Psoas muscle (tissue), 8 donors: ENCODE results near the gene POGK. TPM values are rescaled to one million over a fixed set of nuclear protein-coding genes. Genes with fewer than 3 reads are reported as not detected.
A peak's percentile ranks its signal among the peaks of the same experiment; 100 is the strongest.
"Not testable (repeated sequence)": the region's sequence is repeated elsewhere in the genome, so short reads cannot be mapped to it uniquely, and the experiment has no call there.

Experiments
- ATAC-seq, 4 donors: fragments of 200-7000 bp; cut with Tn5 transposase; one replicate each; pipeline ENCODE4 v1.9.1; 2020; ENCODE audit warnings: moderate library complexity in 3 of 4, mild to moderate bottlenecking in 2 of 4
- DNase-seq, 2 donors: peaks; one replicate each; pipeline ENCODE4 v3.0.0-alpha.2; 2020
- H3K27ac ChIP-seq: fragments of 200-600 bp; one replicate; pipeline ENCODE4 v1.8.0; 2022
- H3K27me3 ChIP-seq, 3 donors: fragments of 200-600 bp in 1 of 3; one replicate each; pipeline versions ENCODE4 v1.6.1 to v1.8.0; 2013 to 2022; ENCODE audit warnings: low read length in 2 of 3, mild to moderate bottlenecking in 2 of 3, moderate library complexity in 1 of 3; ENCODE audit not compliant: insufficient read depth in 3 of 3
- H3K36me3 ChIP-seq, 2 donors: fragments of 200-600 bp in 1 of 2; one replicate each; pipeline versions ENCODE4 v1.6.1 to v1.8.0; 2013 to 2022; ENCODE audit warnings: low read depth in 1 of 2, mild to moderate bottlenecking in 1 of 2, moderate library complexity in 1 of 2; ENCODE audit not compliant: insufficient read depth in 1 of 2
- H3K4me1 ChIP-seq: fragments of 200-600 bp; one replicate; pipeline ENCODE4 v1.8.0; 2022
- H3K4me3 ChIP-seq: fragments of 200-600 bp; one replicate; pipeline ENCODE4 v1.8.0; 2022; ENCODE audit warnings: mild to moderate bottlenecking
- H3K9me3 ChIP-seq: fragments of 200-600 bp; one replicate; pipeline ENCODE4 v1.8.0; 2022
- CTCF ChIP-seq: fragments of 200-600 bp; IDR thresholded peaks from one replicate; pipeline ENCODE4 v1.8.0; 2022; ENCODE audit warnings: antibody characterized with exemption
- WGBS, 3 donors: extraction: QIAGEN DNeasy Blood & Tissue Kit; methylation state at CpG; one replicate each; pipeline versions ENCODE4 v1.1.6 to v1.1.7; 2013; 5-methylcytosine and 5-hydroxymethylcytosine counted together
- intact Hi-C, 2 donors: fragments of 100-400 bp; cut with DNase I; formaldehyde crosslinking; loops; one replicate each; pipeline versions ENCODE4 v1.11.0 to v1.14.2; 2022
- polyA plus RNA-seq, 3 donors: library from polyadenylated mRNA; stranded (reverse); fragments of 200-250 nt; gene quantifications; one replicate each; pipeline ENCODE4 v1.2.3, GENCODE V29; 2013
- total RNA-seq, 4 donors: library from RNA; stranded (reverse); fragmentation: NEBNext Ultra II Directional in 2 of 4; extraction: Animal tissue kit (Norgen Biotek cat#: 25700) in 2 of 4; gene quantifications; one replicate each; pipeline versions ENCODE4 v1.2.1 to v1.2.4, GENCODE V29; 2021 to 2023
- donor health status: healthy with polysubstance abuse.
- donor health status: DM: no; HTN: no; CAD: no; lungs with moderate emphysema.
- donor health status: Bipolar disorder and iron deficiency.
- donor health status: healthy.
- donor health status: DM: yes; HTN: yes; CAD: no.
- donor health status: DM: no; HTN: no; CAD: no.
- donor health status: DM: no; HTN: no; CAD: no.
- donor health status: DM: yes; HTN: yes; CAD: no.

POGK gene
- total and polyA plus RNA-seq, 7 donors, result 3.4 to 15.6 (median 9.1) TPM

- Histone ChIP-seq H3K36me3 (peaks cover 0 to 2% of the 10 kb centered on the region in 2 donors), H3K9me3 (no peaks in the 10 kb centered on the region), H3K4me1 (peaks cover 16% of the 10 kb centered on the region), H3K27me3 (no peaks in the 10 kb centered on the region), H3K27ac (no peak overlapping the region), H3K4me3 (no peak overlapping the region)
- intact Hi-C loops, result loop anchor here in 1 of 2 donors (2.0 kb wide), 1 partner anchor 30 kb away; no protein-coding TSS in a partner anchor
- ATAC-seq (no peak), DNase-seq (no peak)
- WGBS, 3 donors, result 85 to 92% (median 92%) methylated on average over 8 of the region's 8 CpGs
- TF ChIP-seq CTCF, result no peak
Observed at GRCh38 chr1:166874464-166874863, 35.2 kb downstream of the POGK start.

GRCh38 chr1:166875302-166875733 is 36.0 kb downstream of the POGK start:
- Histone ChIP-seq H3K27ac (peak overlapping the region; percentile 90), H3K36me3 (no peaks in the 10 kb centered on the region), H3K4me1 (peaks cover 16% of the 10 kb centered on the region), H3K27me3 (no peaks in the 10 kb centered on the region), H3K9me3 (no peaks in the 10 kb centered on the region), H3K4me3 (peak overlapping the region; percentile 84)
- no peak for TF ChIP-seq CTCF
- ATAC-seq (no peak), DNase-seq (no peak)
- intact Hi-C loops, result loop anchor here (2.0 to 5.0 kb wide), 3 partner anchors 31 to 182 kb away; no protein-coding TSS in a partner anchor
- WGBS, 3 donors, result 31 to 40% (median 35%) methylated on average over 8 of the region's 8 CpGs

GRCh38 chr1:166875734-166876539 is 36.7 kb downstream of the POGK start, which contains the start of gene TADA1:
Gene TADA1, minus strand, starts transcription at chr1:166876264. Its CDS starts 31 bp downstream, at chr1:166876233.
- WGBS, 3 donors, result 0 to 1% (median 0%) methylated on average over 78 to 84 of the region's 84 CpGs
- Histone ChIP-seq H3K27me3 (no peaks in the 10 kb centered on the region), H3K9me3 (no peaks in the 10 kb centered on the region), H3K4me1 (peaks cover 16% of the 10 kb centered on the region), H3K27ac (peak within 1 kb of the TSS; percentile 90), H3K36me3 (no peaks in the 10 kb centered on the region), H3K4me3 (peak within 1 kb of the TSS; percentile 84)
- ATAC-seq (peak; percentile 95 to 96 (median 96)), DNase-seq (peak; percentile 99)
- intact Hi-C loops, result loop anchor here (2.0 to 5.0 kb wide), 3 partner anchors 31 to 181 kb away; no protein-coding TSS in a partner anchor
- peak; percentile 28 for TF ChIP-seq CTCF

GRCh38 chr1:166876540-166876838 is 37.2 kb downstream of the POGK start:
- no peak for DNase-seq
- H3K4me1 ChIP-seq, result peaks cover 16% of the 10 kb centered on the region
- peak overlapping the region; percentile 84 for H3K4me3 ChIP-seq
- H3K27ac ChIP-seq, result peak overlapping the region; percentile 61
- ATAC-seq, result no peak
- intact Hi-C loops, result loop anchor here (5.0 kb wide), 2 partner anchors 34 to 181 kb away; no protein-coding TSS in a partner anchor
- no peaks in the 10 kb centered on the region for H3K9me3 ChIP-seq
- WGBS, 3 donors, result 1 to 2% (median 1%) methylated on average over 7 of the region's 7 CpGs
- H3K36me3 ChIP-seq, result no peaks in the 10 kb centered on the region
- no peaks in the 10 kb centered on the region for H3K27me3 ChIP-seq
- no peak for TF ChIP-seq CTCF

- not testable (repeated sequence) for H3K36me3 ChIP-seq, H3K27me3 ChIP-seq, H3K4me3 ChIP-seq, DNase-seq, H3K9me3 ChIP-seq, ATAC-seq, H3K27ac ChIP-seq
- WGBS, 3 donors, result 95 to 98% (median 97%) methylated on average over 14 to 16 of the region's 21 CpGs
- intact Hi-C loops, result loop anchor here (5.0 kb wide), 2 partner anchors 36 to 179 kb away; no protein-coding TSS in a partner anchor
- peaks cover 11% of the 10 kb centered on the region for H3K4me1 ChIP-seq
Observed at GRCh38 chr1:166878173-166878917, 39.1 kb downstream of the POGK start.
